Thyroid gland (tissue), 4 donors: ENCODE data around the gene HDAC8.

Experiments used
- CTCF ChIP-seq, 6 experiments: fragments of 200-600 bp in 3 of 6; fragments of 450-650 bp in 3 of 6; sonication (generic) in 3 of 6; IDR thresholded peaks; one replicate each; pipeline ENCODE4 v1.5.1; 2016 to 2019; ENCODE audit warnings: antibody characterized with exemption in 6 of 6, mild to moderate bottlenecking in 2 of 6, inconsistent platforms in 1 of 6, moderate library complexity in 1 of 6
- POLR2A ChIP-seq, 2 donors: fragments of 450-650 bp; IDR thresholded peaks; one replicate each; pipeline ENCODE4 v1.6.1; 2017; ENCODE audit warnings: antibody characterized with exemption in 2 of 2, mild to moderate bottlenecking in 2 of 2, moderate library complexity in 1 of 2

- TF ChIP-seq CTCF (IDR thresholded peaks at IDR 0.05): no peak
- no peak for TF ChIP-seq POLR2A (IDR thresholded peaks at IDR 0.05)
These were observed 207.5 kb downstream of the HDAC8 start for GRCh38 chrX:72365126-72365525.
